Measurements from ENCODE around the gene GPRIN2.
"Not testable (repeated sequence)": the region's sequence is repeated elsewhere in the genome, so short reads cannot be mapped to it uniquely, and the experiment has no call there.

DNA sequence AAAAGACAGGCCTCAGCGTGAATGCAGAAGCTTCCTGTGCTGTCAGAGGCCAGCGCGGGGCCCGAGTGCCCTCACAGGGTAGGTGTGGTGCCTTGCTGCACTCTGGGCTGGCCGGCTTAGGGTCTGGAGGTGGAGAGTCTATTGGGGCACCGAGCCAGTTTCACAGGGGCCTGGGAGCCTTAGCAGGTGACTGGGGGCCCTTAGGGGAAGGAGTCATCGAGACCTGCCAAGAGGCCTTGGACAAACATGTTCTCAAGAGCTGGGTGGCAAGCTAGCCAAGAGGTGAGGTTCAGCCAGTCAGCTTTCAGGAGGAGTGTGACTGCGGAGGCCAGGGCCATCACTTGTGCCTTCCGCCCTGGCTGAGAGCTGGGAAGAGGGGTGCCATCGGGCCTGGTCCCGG lies 26.1 kb upstream of the GPRIN2 start:
- TF ChIP-seq GATA1 (IDR thresholded peaks at IDR 0.05; ENCODE audit: low read depth, low read length); POLR2A (IDR thresholded peaks at IDR 0.05; ENCODE audit: low read length): not testable (repeated sequence)

Data from erythroblast (primary cell).